GM23248 (cell line): ENCODE data around the gene TGFB1.

Experiments
- EZH2 ChIP-seq: fragments of 200-600 bp; sonication (generic); IDR thresholded peaks from 2 replicates; pipeline ENCODE4 v1.6.1; 2018; ENCODE audit warnings: antibody characterized with exemption, mild to moderate bottlenecking; ENCODE audit not compliant: insufficient read depth, poor library complexity, severe bottlenecking
- EZH2phosphoT487 ChIP-seq: fragments of 200-600 bp; sonication (generic); IDR thresholded peaks from 2 replicates; pipeline ENCODE4 v1.6.1; 2018; ENCODE audit warnings: antibody characterized with exemption, moderate library complexity, mild to moderate bottlenecking, low read depth; ENCODE audit not compliant: insufficient read depth

GRCh38 chr19:41386442-41386841 lies 32.7 kb upstream of the TGFB1 start:
- no peak for TF ChIP-seq EZH2phosphoT487
- no peak for TF ChIP-seq EZH2
